T follicular helper cell (primary cell): ENCODE data around the gene GLS.
"Not testable (repeated sequence)": the region's sequence is repeated elsewhere in the genome, so short reads cannot be mapped to it uniquely, and the experiment has no call there.

Experiments
- DNase-seq: peaks from one replicate; pipeline ENCODE4 v3.0.0-alpha.2; 2020; ENCODE audit warnings: low read depth

Gene GLS

GRCh38 chr2:190994148-190994547 lies 113.5 kb downstream of the GLS start:
- DNase-seq, result no peak

DNA sequence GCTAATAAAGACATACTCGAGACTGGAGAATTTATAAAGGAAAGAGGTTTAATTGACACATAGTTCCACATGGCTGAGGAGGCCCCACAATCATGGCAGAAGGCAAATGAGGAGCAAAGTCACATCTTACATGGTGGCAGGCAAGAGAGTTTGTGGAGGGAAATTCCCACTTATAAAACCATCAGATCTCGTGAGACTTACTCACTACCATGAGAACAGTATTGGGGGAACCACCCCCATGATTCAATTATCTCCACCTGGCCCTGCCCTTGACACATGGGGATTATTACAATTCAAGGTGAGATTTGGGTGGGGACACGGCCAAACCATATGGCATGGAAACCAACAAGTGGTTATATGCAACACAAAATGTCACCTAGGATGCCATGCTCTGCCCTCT lies 114.7 kb downstream of the GLS start:
- not testable (repeated sequence) for DNase-seq

DNA sequence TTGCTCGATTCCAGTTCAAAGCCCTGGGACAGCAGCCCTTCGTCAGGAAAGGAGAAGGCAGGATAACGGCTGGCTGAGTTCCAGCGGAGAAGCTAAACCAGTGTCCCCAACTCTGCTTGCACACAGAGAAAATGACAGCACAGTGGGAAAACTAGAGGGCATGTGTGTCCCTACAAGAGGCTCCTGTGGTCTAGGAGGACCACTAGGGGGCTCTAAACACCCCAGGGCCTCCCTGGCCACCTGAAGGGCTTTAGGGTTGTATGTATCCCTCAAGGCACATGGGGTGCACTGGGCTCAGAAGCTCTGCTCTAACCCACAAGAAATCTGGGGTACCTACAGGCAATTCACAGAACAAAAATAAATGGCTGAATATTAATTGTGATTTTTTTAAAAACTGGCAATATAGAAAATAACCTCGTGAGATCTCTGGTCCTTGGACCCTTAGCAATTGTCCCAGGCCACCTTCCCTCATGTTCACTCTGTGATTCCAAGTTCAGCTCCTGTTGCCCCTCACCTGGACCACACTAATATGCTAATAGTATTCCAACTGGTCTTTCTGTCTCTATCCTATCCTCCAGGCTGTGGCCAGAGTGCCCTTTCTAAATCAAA lies 115.8 kb downstream of the GLS start:
- DNase-seq, result no peak

- no peak for DNase-seq
These were observed 116.3 kb downstream of the GLS start for GRCh38 chr2:190996947-190997346.

GRCh38 chr2:190997526-190998113 lies 117.0 kb downstream of the GLS start:
- DNase-seq, result no peak

DNA sequence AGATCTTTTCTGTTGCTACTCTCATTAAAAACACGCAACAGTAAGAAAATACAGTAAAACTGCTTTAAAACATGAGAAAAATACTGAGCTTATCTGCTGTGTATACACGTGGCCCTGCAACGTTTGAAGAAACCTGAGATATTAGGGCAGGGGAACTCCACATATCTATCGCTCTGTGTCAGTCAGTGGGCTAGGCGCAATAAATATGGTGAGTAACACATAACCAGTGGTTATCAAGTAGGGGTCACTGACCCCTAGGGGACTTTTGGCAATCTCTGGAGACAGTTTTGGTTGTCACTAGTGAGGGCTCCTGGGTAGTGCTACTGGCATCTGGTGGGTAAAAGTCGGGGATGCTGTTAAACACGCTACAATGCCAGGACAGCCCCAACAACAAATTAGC lies 118.4 kb downstream of the GLS start:
- DNase-seq, result no peak

DNA sequence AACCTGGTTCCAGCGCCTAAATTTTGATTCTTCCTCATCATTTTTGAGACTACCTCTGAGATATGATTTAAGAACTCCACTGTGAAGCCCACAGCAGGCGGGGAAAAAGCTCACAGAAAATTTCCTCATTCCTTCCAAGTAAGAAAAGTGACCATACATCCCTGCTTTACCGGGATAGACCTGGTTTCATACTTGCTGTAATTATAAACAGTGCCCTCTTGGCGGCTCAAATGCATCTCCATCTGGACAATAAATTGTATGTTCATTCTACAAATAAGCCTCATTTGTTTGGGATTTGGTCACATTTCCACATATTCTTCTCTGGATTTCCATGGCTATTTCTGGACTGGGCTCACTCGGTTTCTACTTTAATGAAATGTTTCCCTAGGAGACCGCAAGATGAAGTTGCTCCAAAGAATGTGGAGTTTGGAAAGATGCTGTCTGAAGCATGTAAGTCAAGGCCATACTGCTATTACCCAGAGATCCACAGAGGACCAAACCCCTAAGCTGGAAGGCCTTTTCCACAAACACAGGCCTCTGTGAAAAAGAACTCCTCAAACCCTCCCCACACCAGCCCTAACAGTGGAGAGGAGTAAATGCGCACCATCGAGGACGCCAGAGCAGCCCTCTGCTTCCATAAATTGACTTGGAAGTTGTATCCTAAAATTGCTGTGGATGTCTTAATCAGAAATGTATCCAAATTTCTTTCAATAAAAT lies 119.5 kb downstream of the GLS start:
- DNase-seq, result no peak

DNA sequence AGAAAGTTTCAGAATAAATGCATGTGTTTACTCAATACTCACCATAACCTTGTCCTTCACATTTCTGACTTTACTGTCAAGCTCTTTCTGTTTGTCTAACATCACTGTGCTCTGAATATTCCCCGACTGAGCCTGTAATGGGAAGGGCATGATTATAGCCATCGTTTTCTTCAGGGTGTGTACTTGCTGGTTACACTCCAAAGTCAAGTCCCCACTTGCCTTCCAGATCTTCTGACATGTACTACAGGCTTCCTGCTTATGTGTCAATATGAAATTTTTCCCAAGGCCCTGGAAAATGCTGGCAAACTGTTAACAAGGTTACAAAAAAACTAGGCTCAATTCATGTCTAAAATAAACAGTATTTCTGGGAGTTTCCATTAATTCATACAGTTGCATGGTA lies 120.4 kb downstream of the GLS start:
- DNase-seq, result no peak

GRCh38 chr2:191001624-191002023 lies 121.0 kb downstream of the GLS start:
- DNase-seq, result no peak

DNA sequence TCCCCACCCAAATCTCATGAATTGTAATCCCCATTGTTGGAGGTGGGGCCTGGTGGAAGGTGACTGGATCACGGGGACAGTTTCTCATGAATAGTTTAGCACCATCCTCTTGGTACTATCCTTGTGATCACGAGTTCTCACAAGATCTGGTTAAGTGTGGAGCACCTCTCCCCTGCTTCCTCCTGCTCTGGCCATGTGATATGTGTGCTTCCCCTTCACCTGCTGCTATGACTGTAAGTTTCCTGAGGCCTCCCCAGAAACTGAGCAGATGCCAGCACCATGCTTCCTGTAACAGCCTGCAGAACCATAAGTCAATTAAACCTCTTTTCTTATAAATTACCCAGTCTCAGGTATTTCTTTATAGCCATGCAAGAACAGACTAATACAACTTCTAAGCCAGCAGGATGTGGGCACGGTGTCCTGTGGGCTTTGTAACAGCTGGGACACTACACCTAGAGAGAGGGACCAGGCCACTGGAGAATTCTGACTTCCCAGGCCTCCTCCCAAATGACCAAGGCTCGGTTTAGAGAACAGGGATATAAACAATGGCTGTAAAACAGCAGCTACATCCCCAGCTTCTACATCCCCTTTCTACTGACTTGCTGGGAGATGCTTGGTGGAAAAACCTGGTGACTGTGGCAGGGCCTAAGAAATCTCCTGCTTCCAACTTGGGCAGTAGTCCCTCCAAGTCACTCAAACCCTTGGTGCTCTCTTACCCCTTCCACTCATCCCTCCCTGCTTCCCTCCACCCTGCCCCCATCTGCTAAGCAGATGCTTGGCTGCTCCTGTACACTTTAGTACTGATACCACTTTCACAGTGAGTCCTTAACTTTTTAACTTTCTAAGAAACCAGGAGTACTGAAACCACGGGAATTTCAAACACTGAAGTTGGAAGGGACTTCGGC lies 123.0 kb downstream of the GLS start:
- no peak for DNase-seq

- DNase-seq, result no peak
These were observed 125.7 kb downstream of the GLS start for GRCh38 chr2:191006297-191006696.

- no peak for DNase-seq
These were observed 126.6 kb downstream of the GLS start for GRCh38 chr2:191006997-191007783.

- DNase-seq, result no peak
These were observed 127.7 kb downstream of the GLS start for GRCh38 chr2:191008286-191008685.

GRCh38 chr2:191009541-191010374 lies 129.1 kb downstream of the GLS start:
- no peak for DNase-seq

DNA sequence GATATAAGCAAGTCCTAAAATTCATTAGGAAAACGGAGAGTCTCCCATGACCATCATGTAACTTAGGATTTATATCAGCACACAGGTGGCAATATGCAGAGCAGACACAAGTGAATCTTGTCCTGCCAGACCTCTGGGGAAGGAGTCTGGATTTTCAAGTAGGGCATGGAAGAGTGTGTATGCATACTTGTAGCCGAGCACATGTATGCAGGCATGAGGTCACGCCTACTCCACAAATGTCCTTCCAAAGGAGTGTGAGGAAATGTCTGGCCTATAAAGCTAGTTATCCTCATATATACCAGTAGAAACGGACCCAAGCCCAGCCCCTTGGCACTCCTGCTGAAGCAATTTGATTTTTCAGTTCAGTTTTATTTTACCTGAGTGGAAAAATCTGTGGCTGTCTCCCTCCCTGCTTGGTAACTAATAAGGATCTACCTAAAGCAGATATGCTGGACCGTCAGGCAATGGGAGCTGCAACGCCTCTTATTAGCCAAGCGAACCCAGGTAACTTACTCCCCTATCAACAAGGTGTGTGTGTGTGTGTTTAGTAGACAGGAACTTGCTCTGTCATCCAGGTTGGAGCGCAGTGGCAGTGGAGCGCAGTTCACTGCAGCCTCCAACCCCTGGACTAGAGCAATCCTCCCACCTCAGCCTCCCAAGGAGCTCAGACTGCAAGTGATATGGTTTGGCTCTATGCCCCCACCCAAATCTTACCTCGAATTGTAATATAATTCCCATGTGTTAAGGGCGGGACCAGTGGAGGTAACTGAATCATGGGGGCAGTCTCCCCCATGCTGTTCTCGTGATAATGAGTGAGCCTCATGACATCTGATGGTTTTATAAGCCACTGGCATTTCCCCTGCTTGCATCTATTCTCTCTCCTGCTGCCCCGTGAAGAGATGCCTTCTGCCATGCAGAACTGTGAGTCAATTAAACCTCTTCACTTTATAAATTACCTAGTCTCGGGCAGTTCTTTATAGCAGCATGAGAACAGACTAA lies 130.6 kb downstream of the GLS start:
- DNase-seq, result no peak

DNA sequence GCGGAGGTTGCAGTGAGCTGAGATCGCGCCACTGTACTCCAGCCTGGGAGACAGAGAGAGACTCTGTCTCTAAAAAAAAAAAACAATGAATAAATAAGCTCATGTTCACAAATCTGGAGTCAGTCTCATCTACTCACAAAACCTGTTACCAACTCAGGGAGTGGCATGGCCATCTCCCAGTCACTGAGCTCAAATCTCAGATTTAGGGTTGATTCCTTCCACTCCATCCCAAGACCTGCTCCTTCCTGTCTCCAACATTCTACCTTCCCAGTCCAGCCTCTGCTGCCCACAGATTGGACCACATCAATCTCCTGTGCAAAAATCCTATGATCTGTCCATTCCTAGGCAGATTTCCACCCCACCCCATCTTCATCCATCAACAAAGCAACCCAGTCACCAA lies 131.7 kb downstream of the GLS start:
- DNase-seq, result no peak

DNA sequence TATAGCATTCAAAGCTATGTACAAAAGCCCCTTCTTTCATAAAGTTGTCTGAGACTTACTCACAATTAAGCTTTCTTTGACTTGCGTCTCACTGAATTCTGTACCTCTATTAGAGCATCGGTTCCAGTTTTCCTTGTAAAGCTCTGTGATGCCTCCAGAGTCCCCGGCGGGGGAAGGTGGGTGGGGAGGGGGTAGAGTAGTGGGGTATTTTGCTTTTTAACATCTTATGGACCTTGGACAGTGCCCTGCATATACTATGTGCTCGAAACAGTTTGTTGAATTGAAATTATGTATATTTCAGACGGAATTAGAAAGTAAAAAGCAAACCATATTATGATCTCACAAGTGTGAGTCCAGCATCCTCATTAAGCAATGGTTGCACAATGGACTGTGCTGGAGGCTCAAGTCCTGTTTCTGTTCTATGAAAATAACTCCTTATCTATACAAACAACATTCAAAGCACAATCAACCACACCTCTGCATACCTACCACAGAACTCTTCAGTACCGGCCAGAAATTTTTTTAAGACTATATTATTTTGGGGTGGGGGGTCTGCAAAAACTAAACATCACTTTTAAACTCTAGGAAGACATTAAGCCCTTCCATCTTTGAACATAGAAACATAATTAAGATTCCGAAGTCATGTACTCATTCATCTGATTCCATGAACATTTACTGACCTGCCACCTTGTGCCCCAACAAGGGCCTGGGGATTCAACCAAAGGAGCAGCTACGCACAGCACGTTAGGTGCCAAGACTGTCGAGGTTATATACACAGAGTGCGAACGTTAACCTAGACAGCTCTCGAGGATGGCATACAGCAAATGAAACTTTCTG lies 132.4 kb downstream of the GLS start:
- no peak for DNase-seq

DNA sequence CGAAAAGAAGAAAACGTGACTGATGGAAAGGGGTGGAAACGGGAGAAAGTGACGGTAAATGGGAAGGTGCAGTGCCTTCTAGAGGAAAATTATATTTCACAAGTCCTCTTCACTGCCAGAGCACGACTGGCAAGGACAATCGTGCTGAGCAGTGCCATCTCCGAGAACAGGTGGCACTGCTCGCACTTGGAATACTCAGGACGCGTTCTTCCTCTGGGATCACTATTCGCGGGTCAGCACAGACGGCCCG lies 133.0 kb downstream of the GLS start:
- no peak for DNase-seq
